HCT116 (cell line): ENCODE data around the gene NRCAM. TPM values are rescaled to one million over a fixed set of nuclear protein-coding genes. Genes with fewer than 3 reads are reported as not detected.

Experiments used
- ATAC-seq: fragments of 200-7000 bp; cut with Tn5 transposase; 2 replicates; pipeline ENCODE4 v1.9.1; 2020; ENCODE audit warnings: mild to moderate bottlenecking, moderate library complexity
- BruUV-seq: library from RNA; stranded (reverse); fragments of 400-500 nt; replicated peaks from 2 replicates; lab custom pipeline; 2021; lab: Mats Ljungman, UMichigan
- CTCF ChIA-PET: fragments of 300-600 bp; sonication (Branson Sonifier 250); formaldehyde crosslinking; loops from one replicate; lab custom pipeline; 2021; ENCODE audit warnings: antibody characterized with exemption; lab: Charles Lee
- POLR2A ChIA-PET: fragments of 300-600, 350-600 bp; sonication (Branson Sonifier 250); formaldehyde crosslinking; loops from one replicate; lab custom pipeline; 2021; ENCODE audit warnings: antibody characterized with exemption; lab: Charles Lee
- RAD21 ChIA-PET, 2 experiments: fragments of 300-600 bp; sonication (Branson Sonifier 250); formaldehyde crosslinking; loops; one replicate each; lab custom pipeline; 2023; ENCODE audit warnings: low total read pairs in 2 of 2; ENCODE audit not compliant: uncharacterized antibody in 2 of 2, unreplicated experiment in 2 of 2, low non-redundant PET in 1 of 2; lab: Charles Lee
- DNase-seq: peaks from one replicate; pipeline ENCODE4 v3.0.0-alpha.2; 2010; ENCODE audit warnings: low read depth, low spot score
- H2AFZ ChIP-seq: fragments of 200-600 bp; shearing (Covaris generic), sonication (generic); 2 replicates; pipeline ENCODE4 v1.6.1; 2017; ENCODE audit warnings: low read depth, mixed run types, mixed read lengths, antibody characterized with exemption, low read length; ENCODE audit not compliant: poor library complexity, severe bottlenecking
- H3K27ac ChIP-seq: 2 replicates; pipeline ENCODE4 v1.5.1; 2012; ENCODE audit warnings: low read depth, low read length
- H3K27me3 ChIP-seq: fragments of 200-600 bp; sonication (generic); 2 replicates; pipeline ENCODE4 v1.6.1; 2016; ENCODE audit warnings: mixed run types, low read length, mixed read lengths; ENCODE audit not compliant: insufficient read depth
- H3K36me3 ChIP-seq, 2 experiments: fragments of 200-500 bp in 1 of 2; fragments of 200-600 bp in 1 of 2; sonication (Bioruptor generic) in 1 of 2; sonication (generic) in 1 of 2; 2 replicates each; pipeline versions ENCODE4 v1.5.1 to v1.6.1; 2014 to 2016; ENCODE audit warnings: low read length in 2 of 2, inconsistent platforms in 1 of 2, mixed read lengths in 1 of 2, mixed run types in 1 of 2; ENCODE audit not compliant: insufficient read depth in 2 of 2, control insufficient read depth in 1 of 2
- H3K4me1 ChIP-seq, 2 experiments: fragments of 200-600 bp in 1 of 2; sonication (generic) in 1 of 2; 2 replicates each; pipeline versions ENCODE4 v1.5.1 to v1.6.1; 2012 to 2017; ENCODE audit warnings: low read length in 2 of 2, inconsistent platforms in 1 of 2, mild to moderate bottlenecking in 1 of 2, mixed read lengths in 1 of 2, mixed run types in 1 of 2, moderate library complexity in 1 of 2; ENCODE audit not compliant: insufficient read depth in 2 of 2, control insufficient read depth in 1 of 2
- H3K4me2 ChIP-seq: fragments of 200-600 bp; sonication (generic); 2 replicates; pipeline ENCODE4 v1.6.1; 2017; ENCODE audit warnings: mixed run types, low read length, mixed read lengths
- H3K4me3 ChIP-seq, 2 experiments: fragments of 200-600 bp in 1 of 2; sonication (generic) in 1 of 2; replicated peaks in 1 of 2; 2 replicates each; pipeline ENCODE4 v1.5.1; 2011 to 2016; ENCODE audit warnings: low read length in 2 of 2, control low read depth in 1 of 2, low read depth in 1 of 2, mild to moderate bottlenecking in 1 of 2, mixed read lengths in 1 of 2, mixed run types in 1 of 2
- H3K79me2 ChIP-seq: fragments of 200-600 bp; sonication (generic); 2 replicates; pipeline ENCODE4 v1.6.1; 2017; ENCODE audit warnings: mild to moderate bottlenecking, mixed run types, low read length, moderate library complexity, mixed read lengths; ENCODE audit not compliant: insufficient read depth
- H3K9ac ChIP-seq: fragments of 200-600 bp; sonication (generic); 2 replicates; pipeline ENCODE4 v1.6.1; 2016; ENCODE audit warnings: low read length, mixed read lengths
- H3K9me2 ChIP-seq: fragments of 200-600 bp; sonication (generic), shearing (Covaris generic); 2 replicates; pipeline ENCODE4 v1.6.1; 2017; ENCODE audit warnings: mixed run types, mild to moderate bottlenecking, moderate library complexity; ENCODE audit not compliant: insufficient read depth
- H3K9me3 ChIP-seq, 2 experiments: fragments of 200-500 bp in 1 of 2; fragments of 200-600 bp in 1 of 2; sonication (Bioruptor generic) in 1 of 2; sonication (generic) in 1 of 2; 2 replicates each; pipeline ENCODE4 v1.6.1; 2014 to 2017; ENCODE audit warnings: low read length in 2 of 2, mixed read lengths in 2 of 2, inconsistent platforms in 1 of 2, low read depth in 1 of 2, mild to moderate bottlenecking in 1 of 2, mixed run types in 1 of 2, moderate library complexity in 1 of 2; ENCODE audit not compliant: control insufficient read depth in 1 of 2, insufficient read depth in 1 of 2
- H4K20me1 ChIP-seq: fragments of 200-600 bp; sonication (generic), shearing (Covaris generic); 2 replicates; pipeline ENCODE4 v1.6.1; 2017; ENCODE audit warnings: mixed run types, mild to moderate bottlenecking, moderate library complexity; ENCODE audit not compliant: insufficient read depth
- CEBPB ChIP-seq: IDR thresholded peaks from 2 replicates; pipeline ENCODE4 v1.6.1; 2012; ENCODE audit warnings: low read depth
- ELF1 ChIP-seq: IDR thresholded peaks from 2 replicates; pipeline ENCODE4 v1.6.1; 2012; ENCODE audit warnings: low read depth, borderline replicate concordance
- EZH2phosphoT487 ChIP-seq: fragments of 200-600 bp; IDR thresholded peaks from 2 replicates; pipeline ENCODE4 v1.6.1; 2018; ENCODE audit warnings: antibody characterized with exemption, borderline replicate concordance
- JUND ChIP-seq: IDR thresholded peaks from 2 replicates; pipeline ENCODE4 v1.6.1; 2012
- RAD21 ChIP-seq: IDR thresholded peaks from 2 replicates; pipeline ENCODE4 v1.6.1; 2012; ENCODE audit warnings: low read depth, mild to moderate bottlenecking
- REST ChIP-seq: IDR thresholded peaks from 2 replicates; pipeline ENCODE4 v1.6.1; 2012; ENCODE audit warnings: low read depth
- SP1 ChIP-seq: IDR thresholded peaks from 2 replicates; pipeline ENCODE4 v1.6.1; 2012; ENCODE audit warnings: low read depth
- intact Hi-C: fragments of 100-400 bp; cut with micrococcal nuclease; formaldehyde crosslinking; loops from 2 replicates; pipeline ENCODE4 v1.10.0; 2022
- total RNA-seq: library from RNA; stranded (reverse); gene quantifications from one replicate; pipeline ENCODE4 v1.2.1, GENCODE V29; 2021; ENCODE audit not compliant: unreplicated experiment
- TF ChIP-seq, protein P1 (sequence below): IDR thresholded peaks from 2 replicates; pipeline ENCODE4 v1.6.1; 2012
- TF ChIP-seq, protein P2 (sequence below), 3 experiments: fragments of 200-600 bp in 1 of 3; sonication (generic) in 1 of 3; IDR thresholded peaks in 2 of 3; conservative IDR thresholded peaks in 1 of 3; 2 replicates each; pipeline ENCODE4 v1.5.1; 2012 to 2017; ENCODE audit warnings: low read depth in 2 of 3, low read length in 2 of 3, antibody characterized with exemption in 1 of 3, borderline replicate concordance in 1 of 3, control low read depth in 1 of 3, mild to moderate bottlenecking in 1 of 3, mixed read lengths in 1 of 3, mixed run types in 1 of 3, moderate library complexity in 1 of 3; ENCODE audit not compliant: insufficient read depth in 1 of 3

The NRCAM gene
- total RNA-seq, 1 experiment from 2014 or later = 0.15 TPM

DNA sequence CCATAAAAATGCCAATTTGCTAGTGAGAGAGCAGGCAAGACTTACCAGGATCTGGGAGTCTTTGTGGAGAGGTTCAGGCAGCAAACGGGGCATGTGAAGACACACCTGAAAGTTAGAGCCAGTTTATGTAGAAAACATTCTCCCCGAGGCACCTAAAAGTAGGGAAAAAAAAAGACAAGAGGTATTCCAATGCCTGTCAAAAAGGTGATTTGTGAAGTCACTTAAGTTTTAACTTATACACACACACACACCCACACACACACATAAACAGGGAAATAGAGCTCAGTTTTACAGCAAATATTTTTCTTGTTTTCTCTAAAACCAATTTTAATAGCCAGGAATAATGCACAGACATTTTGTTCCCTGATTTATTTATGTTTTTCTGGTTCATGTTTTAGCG, 326.0 kb downstream of the NRCAM start, which contains the start of gene LAMB4:
TSS of gene LAMB4 (minus strand) at position 101 of the 400 bp plus-strand sequence. CDS start 7,197 bp downstream, outside the sequence.
- H3K27me3 ChIP-seq = no peaks in the 10 kb centered on the region
- TF ChIP-seq, protein P1, sequence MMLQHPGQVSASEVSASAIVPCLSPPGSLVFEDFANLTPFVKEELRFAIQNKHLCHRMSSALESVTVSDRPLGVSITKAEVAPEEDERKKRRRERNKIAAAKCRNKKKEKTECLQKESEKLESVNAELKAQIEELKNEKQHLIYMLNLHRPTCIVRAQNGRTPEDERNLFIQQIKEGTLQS = no peak
- TF ChIP-seq, protein P2, sequence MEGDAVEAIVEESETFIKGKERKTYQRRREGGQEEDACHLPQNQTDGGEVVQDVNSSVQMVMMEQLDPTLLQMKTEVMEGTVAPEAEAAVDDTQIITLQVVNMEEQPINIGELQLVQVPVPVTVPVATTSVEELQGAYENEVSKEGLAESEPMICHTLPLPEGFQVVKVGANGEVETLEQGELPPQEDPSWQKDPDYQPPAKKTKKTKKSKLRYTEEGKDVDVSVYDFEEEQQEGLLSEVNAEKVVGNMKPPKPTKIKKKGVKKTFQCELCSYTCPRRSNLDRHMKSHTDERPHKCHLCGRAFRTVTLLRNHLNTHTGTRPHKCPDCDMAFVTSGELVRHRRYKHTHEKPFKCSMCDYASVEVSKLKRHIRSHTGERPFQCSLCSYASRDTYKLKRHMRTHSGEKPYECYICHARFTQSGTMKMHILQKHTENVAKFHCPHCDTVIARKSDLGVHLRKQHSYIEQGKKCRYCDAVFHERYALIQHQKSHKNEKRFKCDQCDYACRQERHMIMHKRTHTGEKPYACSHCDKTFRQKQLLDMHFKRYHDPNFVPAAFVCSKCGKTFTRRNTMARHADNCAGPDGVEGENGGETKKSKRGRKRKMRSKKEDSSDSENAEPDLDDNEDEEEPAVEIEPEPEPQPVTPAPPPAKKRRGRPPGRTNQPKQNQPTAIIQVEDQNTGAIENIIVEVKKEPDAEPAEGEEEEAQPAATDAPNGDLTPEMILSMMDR (IDR thresholded peaks at IDR 0.05 in 2 of 3, conservative IDR thresholded peaks at IDR 0.05 in 1 of 3; ENCODE audit: borderline replicate concordance in 1 of 3, insufficient read depth in 1 of 3, low read depth in 2 of 3, low read length in 2 of 3) = no peak
- TF ChIP-seq JUND (no peak), RAD21 (no peak), EZH2phosphoT487 (no peak), REST (no peak), CEBPB (no peak), SP1 (no peak), ELF1 (no peak)
- TF ChIP-seq, all 23 proteins: peak for 0
- Histone ChIP-seq H3K4me1 (no peaks in the 10 kb centered on the region), H2AFZ (no peak within 1 kb of the TSS), H3K9ac (no peak within 1 kb of the TSS), H3K9me2 (no peaks in the 10 kb centered on the region), H3K27ac (no peak within 1 kb of the TSS), H3K4me3 (no peak within 1 kb of the TSS), H3K4me2 (no peak within 1 kb of the TSS), H3K36me3 (no peaks in the 10 kb centered on the region), H4K20me1 (no peaks in the 10 kb centered on the region), H3K79me2 (no peaks in the 10 kb centered on the region), H3K9me3 (no peaks in the 10 kb centered on the region)
- ChIA-PET CTCF (interaction anchor here (1.8 kb wide), 1 partner anchor 16 kb away, joined by 6 read pairs; no protein-coding TSS in a partner anchor), RAD21 (no interaction called here), POLR2A (no interaction called here)
- ATAC-seq (no peak), DNase-seq (no peak)
- BruUV-seq = no TSS peak
- intact Hi-C loops = no loop called here
